ENCODE results near the gene ANKRD11.
"Not testable (repeated sequence)": the region's sequence is repeated elsewhere in the genome, so short reads cannot be mapped to it uniquely, and the experiment has no call there.

Gene ANKRD11

GRCh38 chr16:89402962-89403361, 87.4 kb downstream of the ANKRD11 start:
- DNase-seq (ENCODE audit: low spot score), result no peak

GRCh38 chr16:89401641-89402445, 88.5 kb downstream of the ANKRD11 start:
- no peak for DNase-seq (ENCODE audit: low spot score)

- DNase-seq (ENCODE audit: low spot score), result no peak
Measured at GRCh38 chr16:89401205-89401604, 89.2 kb downstream of the ANKRD11 start.

GRCh38 chr16:89400740-89401139, 89.6 kb downstream of the ANKRD11 start:
- DNase-seq (ENCODE audit: low spot score), result no peak

- DNase-seq (ENCODE audit: low spot score), result no peak
Measured at GRCh38 chr16:89398924-89399323, 91.4 kb downstream of the ANKRD11 start.

GRCh38 chr16:89397331-89397861, 93.0 kb downstream of the ANKRD11 start:
- DNase-seq (ENCODE audit: low spot score), result no peak

- no peak for DNase-seq (ENCODE audit: low spot score)
Measured at GRCh38 chr16:89396156-89396555, 94.2 kb downstream of the ANKRD11 start.

GRCh38 chr16:89395150-89396142, 94.9 kb downstream of the ANKRD11 start:
- peak; percentile 97 for DNase-seq (ENCODE audit: low spot score)

- no peak for DNase-seq (ENCODE audit: low spot score)
Measured at GRCh38 chr16:89393738-89394406, 96.5 kb downstream of the ANKRD11 start.

GRCh38 chr16:89392881-89393737, 97.3 kb downstream of the ANKRD11 start:
- DNase-seq (ENCODE audit: low spot score), result no peak

- not testable (repeated sequence) for DNase-seq (ENCODE audit: low spot score)
Measured at GRCh38 chr16:89390224-89390583, 100.2 kb downstream of the ANKRD11 start.

GRCh38 chr16:89389504-89390223, 100.7 kb downstream of the ANKRD11 start:
- not testable (repeated sequence) for DNase-seq (ENCODE audit: low spot score)

- no peak for DNase-seq (ENCODE audit: low spot score)
Measured at GRCh38 chr16:89388536-89388935, 101.8 kb downstream of the ANKRD11 start.

- DNase-seq (ENCODE audit: low spot score), result no peak
Measured at GRCh38 chr16:89386306-89387185, 103.8 kb downstream of the ANKRD11 start.

- no peak for DNase-seq (ENCODE audit: low spot score)
Measured at GRCh38 chr16:89385712-89386111, 104.6 kb downstream of the ANKRD11 start.

GRCh38 chr16:89384282-89384681, 106.1 kb downstream of the ANKRD11 start:
- DNase-seq (ENCODE audit: low spot score), result no peak

GRCh38 chr16:89383095-89384003, 107.0 kb downstream of the ANKRD11 start:
- DNase-seq (ENCODE audit: low spot score), result peak; percentile 50

GRCh38 chr16:89382555-89382954, 107.8 kb downstream of the ANKRD11 start:
- DNase-seq (ENCODE audit: low spot score), result not testable (repeated sequence)
